Measurements from ENCODE around the gene SLC66A2.

The SLC66A2 gene

GRCh38 chr18:79943608-79944125 lies 7.8 kb downstream of the SLC66A2 start:
- no peaks in the 10 kb centered on the region for H3K9me2 ChIP-seq (ENCODE audit: low read depth, low read length)
- no peaks in the 10 kb centered on the region for H3K27me3 ChIP-seq (ENCODE audit: insufficient read depth, low read length)
- no peaks in the 10 kb centered on the region for H4K20me1 ChIP-seq (ENCODE audit: insufficient read depth, low read length)
- H3K4me1 ChIP-seq (ENCODE audit: insufficient read depth, low read length, severe bottlenecking): peaks cover 27% of the 10 kb centered on the region
- H3K27ac ChIP-seq (ENCODE audit: low read depth, low read length, poor library complexity, severe bottlenecking): no peak overlapping the region
- TF ChIP-seq EZH2 (IDR thresholded peaks at IDR 0.05; ENCODE audit: borderline replicate concordance, low read length): no peak
- TF ChIP-seq, protein P1, sequence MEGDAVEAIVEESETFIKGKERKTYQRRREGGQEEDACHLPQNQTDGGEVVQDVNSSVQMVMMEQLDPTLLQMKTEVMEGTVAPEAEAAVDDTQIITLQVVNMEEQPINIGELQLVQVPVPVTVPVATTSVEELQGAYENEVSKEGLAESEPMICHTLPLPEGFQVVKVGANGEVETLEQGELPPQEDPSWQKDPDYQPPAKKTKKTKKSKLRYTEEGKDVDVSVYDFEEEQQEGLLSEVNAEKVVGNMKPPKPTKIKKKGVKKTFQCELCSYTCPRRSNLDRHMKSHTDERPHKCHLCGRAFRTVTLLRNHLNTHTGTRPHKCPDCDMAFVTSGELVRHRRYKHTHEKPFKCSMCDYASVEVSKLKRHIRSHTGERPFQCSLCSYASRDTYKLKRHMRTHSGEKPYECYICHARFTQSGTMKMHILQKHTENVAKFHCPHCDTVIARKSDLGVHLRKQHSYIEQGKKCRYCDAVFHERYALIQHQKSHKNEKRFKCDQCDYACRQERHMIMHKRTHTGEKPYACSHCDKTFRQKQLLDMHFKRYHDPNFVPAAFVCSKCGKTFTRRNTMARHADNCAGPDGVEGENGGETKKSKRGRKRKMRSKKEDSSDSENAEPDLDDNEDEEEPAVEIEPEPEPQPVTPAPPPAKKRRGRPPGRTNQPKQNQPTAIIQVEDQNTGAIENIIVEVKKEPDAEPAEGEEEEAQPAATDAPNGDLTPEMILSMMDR (IDR thresholded peaks at IDR 0.05; ENCODE audit: low read length): no peak
- no peak overlapping the region for H2AFZ ChIP-seq (ENCODE audit: low read length)
- 0 out of 2 replicates have a peak, but pooled peaks cover 5% of the 10 kb centered on the region for H3K79me2 ChIP-seq (ENCODE audit: insufficient read depth, low read length)
- H3F3A ChIP-seq (ENCODE audit: insufficient read depth, low read length): no peaks in the 10 kb centered on the region
- H3K4me3 ChIP-seq (ENCODE audit: low read depth, low read length, poor library complexity, severe bottlenecking): no peak overlapping the region
- no peaks in the 10 kb centered on the region for H3K9me3 ChIP-seq (ENCODE audit: low read length)
- no peak overlapping the region for H3K4me2 ChIP-seq (ENCODE audit: low read length)
- no peak overlapping the region for H3K9ac ChIP-seq (ENCODE audit: low read length)
- H3K36me3 ChIP-seq (ENCODE audit: insufficient read depth, low read length): peaks cover 42% of the 10 kb centered on the region

- Histone ChIP-seq H3K79me2 (ENCODE audit: insufficient read depth, low read length) (no peaks in the 10 kb centered on the region), H3K36me3 (ENCODE audit: insufficient read depth, low read length) (peaks cover 45% of the 10 kb centered on the region), H3K4me3 (ENCODE audit: low read depth, low read length, poor library complexity, severe bottlenecking) (no peak overlapping the region), H3K27me3 (ENCODE audit: insufficient read depth, low read length) (no peaks in the 10 kb centered on the region), H3K9ac (ENCODE audit: low read length) (no peak overlapping the region), H3K9me3 (ENCODE audit: low read length) (no peaks in the 10 kb centered on the region), H4K20me1 (ENCODE audit: insufficient read depth, low read length) (no peaks in the 10 kb centered on the region), H3K4me1 (ENCODE audit: insufficient read depth, low read length, severe bottlenecking) (peaks cover 23% of the 10 kb centered on the region), H3K27ac (ENCODE audit: low read depth, low read length, poor library complexity, severe bottlenecking) (no peak overlapping the region), H2AFZ (ENCODE audit: low read length) (no peak overlapping the region), H3F3A (ENCODE audit: insufficient read depth, low read length) (no peaks in the 10 kb centered on the region), H3K4me2 (ENCODE audit: low read length) (no peak overlapping the region), H3K9me2 (ENCODE audit: low read depth, low read length) (no peaks in the 10 kb centered on the region)
- TF ChIP-seq, protein P1 (IDR thresholded peaks at IDR 0.05; ENCODE audit: low read length): no peak
- TF ChIP-seq EZH2 (IDR thresholded peaks at IDR 0.05; ENCODE audit: borderline replicate concordance, low read length): no peak
Observed at GRCh38 chr18:79942786-79943607, 8.5 kb downstream of the SLC66A2 start.

DNA sequence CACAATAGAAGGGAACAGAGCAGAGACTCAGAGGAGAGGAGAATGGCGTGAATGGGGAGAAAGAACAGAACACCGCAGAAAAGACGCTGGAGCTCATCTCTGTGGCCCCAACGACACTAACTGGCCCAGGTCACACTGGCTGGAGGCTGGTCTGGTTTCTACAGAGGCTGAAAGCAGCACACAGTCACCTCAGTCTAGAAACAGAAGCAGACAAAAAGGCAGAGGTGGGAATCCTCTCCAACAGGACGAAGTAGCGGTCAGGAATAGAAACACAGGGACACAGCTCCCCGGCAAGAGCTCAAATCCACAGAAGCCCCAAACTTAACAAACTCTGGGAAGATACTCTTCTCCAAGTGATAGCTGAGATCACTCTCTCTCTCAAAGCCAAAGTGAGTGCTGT lies 9.2 kb downstream of the SLC66A2 start:
- Histone ChIP-seq H2AFZ (ENCODE audit: low read length) (no peak overlapping the region), H3K36me3 (ENCODE audit: insufficient read depth, low read length) (peaks cover 47% of the 10 kb centered on the region), H3K4me2 (ENCODE audit: low read length) (no peak overlapping the region), H3K9me2 (ENCODE audit: low read depth, low read length) (no peaks in the 10 kb centered on the region), H3K4me3 (ENCODE audit: low read depth, low read length, poor library complexity, severe bottlenecking) (no peak overlapping the region), H3K79me2 (ENCODE audit: insufficient read depth, low read length) (no peaks in the 10 kb centered on the region), H3K27ac (ENCODE audit: low read depth, low read length, poor library complexity, severe bottlenecking) (no peak overlapping the region), H3K9ac (ENCODE audit: low read length) (no peak overlapping the region), H3K4me1 (ENCODE audit: insufficient read depth, low read length, severe bottlenecking) (peaks cover 18% of the 10 kb centered on the region), H3K9me3 (ENCODE audit: low read length) (no peaks in the 10 kb centered on the region), H3K27me3 (ENCODE audit: insufficient read depth, low read length) (no peaks in the 10 kb centered on the region), H3F3A (ENCODE audit: insufficient read depth, low read length) (no peaks in the 10 kb centered on the region), H4K20me1 (ENCODE audit: insufficient read depth, low read length) (no peaks in the 10 kb centered on the region)
- TF ChIP-seq, protein P1 (IDR thresholded peaks at IDR 0.05; ENCODE audit: low read length): no peak
- no peak for TF ChIP-seq EZH2 (IDR thresholded peaks at IDR 0.05; ENCODE audit: borderline replicate concordance, low read length)
